ENCODE data around the gene PAX2.

Gene PAX2

GRCh38 chr10:100864036-100864885 lies 118.9 kb downstream of the PAX2 start:
- no peak for DNase-seq

- no peak for DNase-seq
Measured at GRCh38 chr10:100864978-100865377, 119.6 kb downstream of the PAX2 start.

GRCh38 chr10:100866010-100866409 lies 120.6 kb downstream of the PAX2 start:
- DNase-seq = no peak

- DNase-seq = no peak
Measured at GRCh38 chr10:100866575-100867098, 121.3 kb downstream of the PAX2 start.

GRCh38 chr10:100867261-100867963 lies 122.0 kb downstream of the PAX2 start:
- DNase-seq = no peak

GRCh38 chr10:100868382-100868781 lies 123.0 kb downstream of the PAX2 start:
- no peak for DNase-seq

GRCh38 chr10:100869399-100869798 lies 124.0 kb downstream of the PAX2 start:
- DNase-seq = no peak

- peak in 1 of 2 experiments; percentile 24 for DNase-seq
Measured at GRCh38 chr10:100872034-100872791, 126.8 kb downstream of the PAX2 start.

- DNase-seq = no peak
Measured at GRCh38 chr10:100873146-100873826, 127.9 kb downstream of the PAX2 start.

GRCh38 chr10:100873827-100874326 lies 128.5 kb downstream of the PAX2 start:
- DNase-seq = no peak

- DNase-seq = no peak
Measured at GRCh38 chr10:100874702-100875483, 129.5 kb downstream of the PAX2 start.

- DNase-seq = no peak
Measured at GRCh38 chr10:100875484-100876166, 130.2 kb downstream of the PAX2 start.

GRCh38 chr10:100876585-100877460 lies 131.4 kb downstream of the PAX2 start:
- DNase-seq = no peak

GRCh38 chr10:100877461-100877850 lies 132.1 kb downstream of the PAX2 start:
- no peak for DNase-seq

- peak; percentile 45 to 46 for DNase-seq
Measured at GRCh38 chr10:100878291-100878910, 133.0 kb downstream of the PAX2 start.

Measured in SW 1271 (cell line).